Hepatocyte (in vitro differentiated cells): Measurements from ENCODE around the gene NDUFB5. TPM values are rescaled to one million over a fixed set of nuclear protein-coding genes. Genes with fewer than 3 reads are reported as not detected.

ENCODE experiments used
- DNase-seq: peaks from one replicate; pipeline ENCODE4 v3.0.0-alpha.2; 2016; ENCODE audit warnings: low spot score
- H2AFZ ChIP-seq: fragments of 200-600 bp; sonication (generic); 2 replicates; pipeline ENCODE4 v1.6.0; 2016; ENCODE audit warnings: antibody characterized with exemption, mild to moderate bottlenecking
- H3K27ac ChIP-seq: fragments of 200-600 bp; sonication (generic); 2 replicates; pipeline ENCODE4 v1.5.1; 2016; ENCODE audit warnings: mild to moderate bottlenecking
- H3K27me3 ChIP-seq: fragments of 200-600 bp; sonication (generic); 2 replicates; pipeline ENCODE4 v1.6.1; 2016
- H3K36me3 ChIP-seq: fragments of 200-600 bp; sonication (generic); replicated peaks from 2 replicates; pipeline ENCODE4 v1.5.1; 2016; ENCODE audit warnings: low read depth; ENCODE audit not compliant: insufficient read depth
- H3K4me1 ChIP-seq: fragments of 200-600 bp; sonication (generic); 2 replicates; pipeline ENCODE4 v1.5.1; 2016; ENCODE audit warnings: mild to moderate bottlenecking, moderate library complexity; ENCODE audit not compliant: insufficient read depth
- H3K4me2 ChIP-seq: fragments of 200-600 bp; sonication (generic); 2 replicates; pipeline ENCODE4 v1.6.0; 2016
- H3K4me3 ChIP-seq: fragments of 200-600 bp; sonication (generic); 2 replicates; pipeline ENCODE4 v1.5.1; 2016; ENCODE audit warnings: mild to moderate bottlenecking
- H3K79me2 ChIP-seq: fragments of 200-600 bp; sonication (generic); 2 replicates; pipeline ENCODE4 v1.6.0; 2017; ENCODE audit warnings: mild to moderate bottlenecking
- H3K9me2 ChIP-seq: fragments of 200-600 bp; sonication (generic); replicated peaks from 2 replicates; pipeline ENCODE4 v1.6.0; 2017; ENCODE audit warnings: mild to moderate bottlenecking; ENCODE audit not compliant: insufficient read depth
- H3K9me3 ChIP-seq: fragments of 200-600 bp; sonication (generic); 2 replicates; pipeline ENCODE4 v1.5.1; 2016; ENCODE audit warnings: low read depth, mild to moderate bottlenecking
- H4K20me1 ChIP-seq: fragments of 200-600 bp; sonication (generic); 2 replicates; pipeline ENCODE4 v1.6.0; 2016; ENCODE audit warnings: mild to moderate bottlenecking; ENCODE audit not compliant: insufficient read depth, poor library complexity, severe bottlenecking
- CTCF ChIP-seq: fragments of 200-600 bp; sonication (generic); IDR thresholded peaks from 2 replicates; pipeline ENCODE4 v1.5.1; 2016; ENCODE audit warnings: antibody characterized with exemption, mild to moderate bottlenecking; ENCODE audit not compliant: poor library complexity
- EZH2 ChIP-seq: fragments of 200-600 bp; sonication (generic); IDR thresholded peaks from 2 replicates; pipeline ENCODE4 v1.6.1; 2016; ENCODE audit warnings: antibody characterized with exemption, mild to moderate bottlenecking, borderline replicate concordance
- EZH2phosphoT487 ChIP-seq: fragments of 200-600 bp; sonication (generic); IDR thresholded peaks from one replicate; pipeline ENCODE4 v1.6.1; 2018; ENCODE audit warnings: antibody characterized with exemption, mild to moderate bottlenecking, low read depth, moderate library complexity; ENCODE audit not compliant: unreplicated experiment, severe bottlenecking
- WGBS: methylation state at CpG from one replicate; pipeline ENCODE4 v1.1.6; 2016; ENCODE audit warnings: low lambda C conversion rate; ENCODE audit errors: missing lambda C conversion rate; 5-methylcytosine and 5-hydroxymethylcytosine counted together
- polyA plus RNA-seq: library from polyadenylated mRNA; unstranded; fragments of >200 nt; fragmentation: Nextera tagmentation; extraction: Ambion mirVana; gene quantifications from 2 replicates; pipeline ENCODE4 v1.2.1, GENCODE V29; 2016
- total RNA-seq: library from RNA; depleted of rRNA; stranded (reverse); fragments of >200 nt; gene quantifications from 2 replicates; pipeline ENCODE4 v1.2.3, GENCODE V29; 2014

Gene NDUFB5
- total and polyA plus RNA-seq, 2 experiments from 2014 or later = 108 to 150 TPM

- Histone ChIP-seq H3K36me3 (no peaks in the 10 kb centered on the region), H3K79me2 (peaks cover 86% of the 10 kb centered on the region), H3K27ac (no peak overlapping the region), H3K9me3 (no peaks in the 10 kb centered on the region), H3K9me2 (no peaks in the 10 kb centered on the region), H3K4me3 (no peak overlapping the region), H3K4me1 (no peaks in the 10 kb centered on the region), H3K27me3 (no peaks in the 10 kb centered on the region), H3K4me2 (no peak overlapping the region), H4K20me1 (no peaks in the 10 kb centered on the region), H2AFZ (no peak overlapping the region)
- TF ChIP-seq EZH2 = no peak
- no peak for TF ChIP-seq CTCF
- no peak for TF ChIP-seq EZH2phosphoT487
- DNase-seq = no peak
- 51% methylated on average over 8 of the region's 8 CpGs for WGBS
Observed at GRCh38 chr3:179666436-179667035, 61.9 kb downstream of the NDUFB5 start.

GRCh38 chr3:179668429-179668828, 63.8 kb downstream of the NDUFB5 start:
- 100% methylated on average over 1 of the region's 1 CpG for WGBS
- no peaks in the 10 kb centered on the region for H3K36me3 ChIP-seq
- no peak overlapping the region for H3K27ac ChIP-seq
- no peaks in the 10 kb centered on the region for H3K9me3 ChIP-seq
- no peaks in the 10 kb centered on the region for H3K9me2 ChIP-seq
- TF ChIP-seq CTCF (no peak), EZH2 (no peak), EZH2phosphoT487 (no peak)
- peaks cover 83% of the 10 kb centered on the region for H3K79me2 ChIP-seq
- H3K27me3 ChIP-seq = no peaks in the 10 kb centered on the region
- no peaks in the 10 kb centered on the region for H4K20me1 ChIP-seq
- H3K4me1 ChIP-seq = no peaks in the 10 kb centered on the region
- DNase-seq = no peak
- H3K4me3 ChIP-seq = no peak overlapping the region
- H3K4me2 ChIP-seq = no peak overlapping the region
- no peak overlapping the region for H2AFZ ChIP-seq

DNA sequence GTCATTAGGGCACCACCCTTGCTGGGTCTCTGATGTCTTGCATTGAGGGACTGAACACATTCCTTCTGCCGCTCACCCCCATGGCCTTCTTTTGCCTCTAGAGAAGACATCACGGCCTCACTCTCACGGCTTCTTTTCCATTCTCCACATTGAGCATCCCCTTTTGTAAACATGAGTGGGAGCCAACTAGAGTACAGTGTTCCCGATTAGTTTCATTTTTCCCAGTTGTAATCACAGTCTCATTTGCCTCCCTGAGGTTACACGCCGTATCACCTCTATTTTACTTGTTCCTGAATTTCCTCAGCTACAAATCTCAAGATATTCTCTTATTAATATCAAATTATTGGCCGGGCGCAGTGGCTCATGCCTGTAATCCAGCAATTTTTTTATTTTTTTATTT, 65.7 kb downstream of the NDUFB5 start:
- H3K36me3 ChIP-seq = no peaks in the 10 kb centered on the region
- 99% methylated on average over 8 of the region's 8 CpGs for WGBS
- no peak overlapping the region for H3K27ac ChIP-seq
- DNase-seq = no peak
- H3K4me3 ChIP-seq = no peak overlapping the region
- no peak for TF ChIP-seq EZH2phosphoT487
- no peak for TF ChIP-seq CTCF
- no peak for TF ChIP-seq EZH2
- no peaks in the 10 kb centered on the region for H3K9me3 ChIP-seq
- no peak overlapping the region for H3K4me2 ChIP-seq
- H3K4me1 ChIP-seq = no peaks in the 10 kb centered on the region
- no peaks in the 10 kb centered on the region for H4K20me1 ChIP-seq
- H3K9me2 ChIP-seq = no peaks in the 10 kb centered on the region
- H3K27me3 ChIP-seq = no peaks in the 10 kb centered on the region
- H2AFZ ChIP-seq = no peak overlapping the region
- peaks cover 73% of the 10 kb centered on the region for H3K79me2 ChIP-seq
